ENCODE measurements around the gene HS3ST3A1.

- no peak for TF ChIP-seq CTCF (IDR thresholded peaks at IDR 0.05; ENCODE audit: low read length)
- no peak for TF ChIP-seq EZH2phosphoT487 (IDR thresholded peaks at IDR 0.05; ENCODE audit: low read length)
Measured at GRCh38 chr17:13513039-13513405, 88.7 kb downstream of the HS3ST3A1 start.
